PC-3 (cell line): ENCODE measurements around the gene MTF2. TPM values are rescaled to one million over a fixed set of nuclear protein-coding genes. Genes with fewer than 3 reads are reported as not detected.
A peak's percentile ranks its signal among the peaks of the same experiment; 100 is the strongest.

Source experiments
- ATAC-seq: fragments of 200-7000 bp; cut with Tn5 transposase; 2 replicates; pipeline ENCODE4 v1.9.1; 2020; ENCODE audit warnings: mild to moderate bottlenecking, moderate library complexity
- BruUV-seq: library from RNA; stranded (reverse); fragments of 400-500 nt; replicated peaks from 2 replicates; lab custom pipeline; 2021; lab: Mats Ljungman, UMichigan
- CTCF ChIA-PET: fragments of 300-600 bp; sonication (Branson Sonifier 250); formaldehyde crosslinking; loops from one replicate; lab custom pipeline; 2022; ENCODE audit warnings: antibody characterized with exemption; lab: Charles Lee
- POLR2A ChIA-PET: fragments of 300-600 bp; sonication (Branson Sonifier 250); formaldehyde crosslinking; loops from one replicate; lab custom pipeline; 2022; ENCODE audit warnings: antibody characterized with exemption; ENCODE audit not compliant: unreplicated experiment; lab: Charles Lee
- DNase-seq: peaks from one replicate; pipeline ENCODE4 v3.0.0-alpha.2; 2015
- H2AFZ ChIP-seq: fragments of 300-600 bp; sonication (generic); 2 replicates; pipeline ENCODE4 v1.6.0; 2016; ENCODE audit warnings: antibody characterized with exemption, low read length
- H3F3A ChIP-seq: fragments of 300-600 bp; sonication (generic); one replicate; pipeline ENCODE4 v1.6.0; 2017; ENCODE audit warnings: antibody characterized with exemption, low read length, control low read depth, mild to moderate bottlenecking; ENCODE audit not compliant: unreplicated experiment
- H3K27ac ChIP-seq: fragments of 300-600 bp; sonication (generic); 2 replicates; pipeline ENCODE4 v1.5.1; 2016; ENCODE audit warnings: mild to moderate bottlenecking, low read length
- H3K27me3 ChIP-seq: fragments of 300-600 bp; sonication (generic); 2 replicates; pipeline ENCODE4 v1.6.1; 2016; ENCODE audit warnings: low read length, mixed read lengths
- H3K36me3 ChIP-seq: fragments of 300-600 bp; sonication (generic); 2 replicates; pipeline ENCODE4 v1.6.1; 2016; ENCODE audit warnings: low read depth, mixed run types, low read length, mixed read lengths
- H3K4me1 ChIP-seq: fragments of 300-600 bp; sonication (generic); 2 replicates; pipeline ENCODE4 v1.5.1; 2016; ENCODE audit warnings: low read length; ENCODE audit not compliant: insufficient read depth
- H3K4me2 ChIP-seq: fragments of 300-600 bp; sonication (generic); 2 replicates; pipeline ENCODE4 v1.6.0; 2016; ENCODE audit warnings: low read length
- H3K4me3 ChIP-seq: fragments of 300-600 bp; sonication (generic); 2 replicates; pipeline ENCODE4 v1.5.1; 2016; ENCODE audit warnings: mild to moderate bottlenecking, low read length, mixed read lengths
- H3K79me2 ChIP-seq: fragments of 300-600 bp; sonication (generic); 2 replicates; pipeline ENCODE4 v1.6.1; 2017; ENCODE audit warnings: low read length, mixed read lengths
- H3K9ac ChIP-seq: fragments of 300-600 bp; sonication (generic); 2 replicates; pipeline ENCODE4 v1.6.0; 2016; ENCODE audit warnings: mild to moderate bottlenecking, low read length
- H3K9me2 ChIP-seq: fragments of 300-600 bp; sonication (generic); replicated peaks from 2 replicates; pipeline ENCODE4 v1.6.1; 2016; ENCODE audit warnings: mixed run types, low read length, mixed read lengths
- H3K9me3 ChIP-seq: fragments of 300-600 bp; sonication (generic); 2 replicates; pipeline ENCODE4 v1.6.1; 2016; ENCODE audit warnings: low read length, mixed read lengths
- H4K20me1 ChIP-seq: fragments of 300-600 bp; sonication (generic); 2 replicates; pipeline ENCODE4 v1.6.1; 2016; ENCODE audit warnings: low read length, mixed read lengths
- EZH2 ChIP-seq: fragments of 300-600 bp; sonication (generic); IDR thresholded peaks from one replicate; pipeline ENCODE4 v1.6.1; 2017; ENCODE audit warnings: antibody characterized with exemption, mild to moderate bottlenecking, low read length; ENCODE audit not compliant: unreplicated experiment
- EZH2phosphoT487 ChIP-seq: fragments of 300-600 bp; sonication (generic); IDR thresholded peaks from 2 replicates; pipeline ENCODE4 v1.6.1; 2018; ENCODE audit warnings: mild to moderate bottlenecking, antibody characterized with exemption, low read length, borderline replicate concordance
- intact Hi-C: fragments of 100-400 bp; cut with micrococcal nuclease; formaldehyde crosslinking; loops from 2 replicates; pipeline ENCODE4 v1.9.0; 2023
- total RNA-seq: library from RNA; depleted of rRNA; stranded (reverse); fragments of >200 nt; gene quantifications from 2 replicates; pipeline ENCODE4 v1.2.3, GENCODE V29; 2014
- TF ChIP-seq, protein P1 (sequence below): fragments of 300-600 bp; sonication (generic); conservative IDR thresholded peaks from 2 replicates; pipeline ENCODE4 v1.5.1; 2017; ENCODE audit warnings: antibody characterized with exemption, low read depth, mild to moderate bottlenecking, low read length

MTF2 gene
- total RNA-seq, 1 experiment from 2014 or later = 25.3 TPM

DNA sequence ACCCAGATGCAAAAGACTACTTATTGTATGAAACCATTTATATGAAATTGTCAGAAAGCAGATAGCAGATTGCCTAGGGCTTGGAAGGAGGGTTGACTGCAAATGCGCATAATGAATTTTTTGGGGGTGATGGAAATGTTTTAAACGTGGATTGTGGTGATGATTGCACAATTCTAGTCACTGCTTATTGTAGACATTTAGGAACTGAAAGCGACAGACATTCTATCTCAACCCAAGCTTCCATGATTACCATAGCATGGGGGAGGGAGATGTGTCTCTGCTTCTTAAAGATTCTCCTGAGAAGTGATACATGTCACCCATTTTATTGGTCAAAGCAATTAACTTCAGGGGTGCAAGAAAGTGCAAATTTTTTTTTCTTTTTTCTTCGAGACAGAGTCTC is 2.8 kb upstream of the MTF2 start:
- H3K27me3 ChIP-seq = no peaks in the 10 kb centered on the region
- H3F3A ChIP-seq = no peaks in the 10 kb centered on the region
- H3K27ac ChIP-seq = no peak overlapping the region
- ATAC-seq (no peak), DNase-seq (no peak)
- CTCF ChIA-PET = no interaction called here
- H3K9ac ChIP-seq = no peak overlapping the region
- H3K4me3 ChIP-seq = no peak overlapping the region
- H4K20me1 ChIP-seq = peaks cover 8% of the 10 kb centered on the region
- no peak overlapping the region for H3K4me2 ChIP-seq
- no peaks in the 10 kb centered on the region for H3K9me2 ChIP-seq
- intact Hi-C loops = loop anchor here (5.0 kb wide), 1 partner anchor 54 kb away; no protein-coding TSS in a partner anchor
- no peaks in the 10 kb centered on the region for H3K9me3 ChIP-seq
- no TSS peak for BruUV-seq
- no peaks in the 10 kb centered on the region for H3K36me3 ChIP-seq
- no peak overlapping the region for H2AFZ ChIP-seq
- H3K79me2 ChIP-seq = peaks cover 22% of the 10 kb centered on the region
- POLR2A ChIA-PET = no interaction called here
- TF ChIP-seq, protein P1, sequence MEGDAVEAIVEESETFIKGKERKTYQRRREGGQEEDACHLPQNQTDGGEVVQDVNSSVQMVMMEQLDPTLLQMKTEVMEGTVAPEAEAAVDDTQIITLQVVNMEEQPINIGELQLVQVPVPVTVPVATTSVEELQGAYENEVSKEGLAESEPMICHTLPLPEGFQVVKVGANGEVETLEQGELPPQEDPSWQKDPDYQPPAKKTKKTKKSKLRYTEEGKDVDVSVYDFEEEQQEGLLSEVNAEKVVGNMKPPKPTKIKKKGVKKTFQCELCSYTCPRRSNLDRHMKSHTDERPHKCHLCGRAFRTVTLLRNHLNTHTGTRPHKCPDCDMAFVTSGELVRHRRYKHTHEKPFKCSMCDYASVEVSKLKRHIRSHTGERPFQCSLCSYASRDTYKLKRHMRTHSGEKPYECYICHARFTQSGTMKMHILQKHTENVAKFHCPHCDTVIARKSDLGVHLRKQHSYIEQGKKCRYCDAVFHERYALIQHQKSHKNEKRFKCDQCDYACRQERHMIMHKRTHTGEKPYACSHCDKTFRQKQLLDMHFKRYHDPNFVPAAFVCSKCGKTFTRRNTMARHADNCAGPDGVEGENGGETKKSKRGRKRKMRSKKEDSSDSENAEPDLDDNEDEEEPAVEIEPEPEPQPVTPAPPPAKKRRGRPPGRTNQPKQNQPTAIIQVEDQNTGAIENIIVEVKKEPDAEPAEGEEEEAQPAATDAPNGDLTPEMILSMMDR = no peak
- TF ChIP-seq EZH2 (no peak), EZH2phosphoT487 (no peak)
- H3K4me1 ChIP-seq = peaks cover 7% of the 10 kb centered on the region; the same call in 1 of the 2 replicates

DNA sequence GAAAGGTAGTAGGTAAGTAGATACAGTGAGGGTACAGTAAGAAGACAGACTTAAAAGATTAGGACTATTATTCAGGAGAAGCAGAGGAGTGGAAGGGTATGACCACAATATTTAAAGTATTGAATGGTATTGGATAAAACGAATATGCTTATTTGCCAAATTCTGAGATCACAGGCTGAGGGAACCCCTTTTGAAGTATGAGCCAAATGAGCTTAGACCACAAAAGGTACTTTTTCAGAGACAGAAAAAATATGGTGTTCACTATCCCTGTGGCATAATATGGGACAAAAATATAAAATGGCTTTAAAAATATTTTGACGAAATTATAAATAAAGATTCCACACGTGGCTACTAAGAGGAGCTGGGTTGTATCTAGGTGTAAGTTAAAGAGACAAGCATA is 880 bp upstream of the MTF2 start:
- H3K4me3 ChIP-seq = peak overlapping the region; percentile 89
- intact Hi-C loops = loop anchor here (5.0 kb wide), 1 partner anchor 56 kb away; no protein-coding TSS in a partner anchor
- no peaks in the 10 kb centered on the region for H3K9me3 ChIP-seq
- ChIA-PET POLR2A (interaction anchor here (0.6 kb wide), 2 partner anchors 117 to 604 kb away, joined by 3 to 14 read pairs; partner anchors contain the start of gene BCAR3), CTCF (interaction anchor here (1.0 kb wide), 1 partner anchor 359 kb away, joined by 3 read pairs; no protein-coding TSS in a partner anchor)
- no peak for DNase-seq
- peak overlapping the region; percentile 93 for H3K4me2 ChIP-seq
- H4K20me1 ChIP-seq = peaks cover 25% of the 10 kb centered on the region
- H3F3A ChIP-seq = no peaks in the 10 kb centered on the region
- no peaks in the 10 kb centered on the region for H3K9me2 ChIP-seq
- peak overlapping the region; percentile 93 for H3K9ac ChIP-seq
- H3K36me3 ChIP-seq = peaks cover 6% of the 10 kb centered on the region; the same call in 1 of the 2 replicates
- BruUV-seq = no TSS peak
- TF ChIP-seq, protein P1 = no peak
- TF ChIP-seq EZH2phosphoT487 = no peak
- TF ChIP-seq EZH2 = no peak
- peaks cover 12% of the 10 kb centered on the region; the same call in 1 of the 2 replicates for H3K4me1 ChIP-seq
- no peak overlapping the region for H3K27ac ChIP-seq
- peaks cover 42% of the 10 kb centered on the region for H3K79me2 ChIP-seq
- no peaks in the 10 kb centered on the region for H3K27me3 ChIP-seq
- ATAC-seq = no peak
- H2AFZ ChIP-seq = peak overlapping the region; percentile 75

DNA sequence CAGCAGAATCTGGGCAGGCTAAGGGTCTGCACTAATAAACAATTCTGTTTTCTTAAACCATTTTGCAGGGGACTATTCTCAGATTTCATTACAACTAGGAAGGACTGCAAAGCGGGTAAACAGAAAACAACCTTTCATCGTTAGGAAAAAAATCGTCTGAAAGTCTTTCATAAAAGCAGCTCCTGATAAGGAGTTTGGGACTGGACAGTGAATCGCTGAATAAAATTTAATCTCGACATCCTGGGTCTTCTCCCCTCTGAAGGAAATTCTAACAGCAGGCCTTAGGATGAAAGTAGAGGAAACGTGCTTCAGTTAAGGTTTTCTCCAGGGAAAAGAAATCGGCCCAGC is 471 bp upstream of the MTF2 start:
- H3F3A ChIP-seq = no peaks in the 10 kb centered on the region
- peak overlapping the region; percentile 93 for H3K9ac ChIP-seq
- TSS peak; percentile 95 for BruUV-seq
- peaks cover 28% of the 10 kb centered on the region for H4K20me1 ChIP-seq
- peak overlapping the region; percentile 93 for H3K4me2 ChIP-seq
- peaks cover 46% of the 10 kb centered on the region for H3K79me2 ChIP-seq
- DNase-seq (no peak), ATAC-seq (no peak)
- no peaks in the 10 kb centered on the region for H3K9me3 ChIP-seq
- H3K27me3 ChIP-seq = no peaks in the 10 kb centered on the region
- peaks cover 12% of the 10 kb centered on the region; the same call in 1 of the 2 replicates for H3K4me1 ChIP-seq
- peaks cover 10% of the 10 kb centered on the region for H3K36me3 ChIP-seq
- CTCF ChIA-PET = interaction anchor here (1.0 kb wide), 1 partner anchor 359 kb away, joined by 3 read pairs; no protein-coding TSS in a partner anchor
- no peak overlapping the region for H3K27ac ChIP-seq
- H2AFZ ChIP-seq = peak overlapping the region; percentile 75
- H3K4me3 ChIP-seq = peak overlapping the region; percentile 89
- TF ChIP-seq, protein P1 = no peak
- no peak for TF ChIP-seq EZH2
- TF ChIP-seq EZH2phosphoT487 = no peak
- H3K9me2 ChIP-seq = no peaks in the 10 kb centered on the region
- POLR2A ChIA-PET = interaction anchor here (0.6 kb wide), 2 partner anchors 118 to 603 kb away, joined by 3 to 14 read pairs; partner anchors contain the start of gene BCAR3
- intact Hi-C loops = loop anchor here (5.0 kb wide), 1 partner anchor 56 kb away; no protein-coding TSS in a partner anchor
